Mucosa of rectum (tissue), 2 donors: Measurements from ENCODE around the gene CHCHD1.
"Not testable (repeated sequence)": the region's sequence is repeated elsewhere in the genome, so short reads cannot be mapped to it uniquely, and the experiment has no call there.

Experiments
- H3K27ac ChIP-seq, 2 donors: one replicate each; pipeline ENCODE4 v1.7.0; 2013; ENCODE audit warnings: inconsistent platforms in 2 of 2, low read depth in 2 of 2, low read length in 2 of 2
- H3K27me3 ChIP-seq, 2 donors: one replicate each; pipeline ENCODE4 v1.7.0; 2013; ENCODE audit warnings: low read length in 2 of 2; ENCODE audit not compliant: control insufficient read depth in 2 of 2, insufficient read depth in 2 of 2
- H3K36me3 ChIP-seq, 2 donors: one replicate each; pipeline ENCODE4 v1.7.0; 2013; ENCODE audit warnings: low read length in 2 of 2; ENCODE audit not compliant: control insufficient read depth in 2 of 2, insufficient read depth in 2 of 2
- H3K4me1 ChIP-seq, 2 donors: one replicate each; pipeline ENCODE4 v1.7.0; 2013; ENCODE audit warnings: low read length in 2 of 2, mild to moderate bottlenecking in 1 of 2; ENCODE audit not compliant: control insufficient read depth in 2 of 2, insufficient read depth in 2 of 2
- H3K4me3 ChIP-seq, 2 donors: one replicate each; pipeline ENCODE4 v1.7.0; 2013; ENCODE audit warnings: low read length in 2 of 2
- H3K9ac ChIP-seq, 2 donors: one replicate each; pipeline ENCODE4 v1.7.0; 2013; ENCODE audit warnings: low read length in 2 of 2, low read depth in 1 of 2, mild to moderate bottlenecking in 1 of 2
- H3K9me3 ChIP-seq, 2 donors: one replicate each; pipeline ENCODE4 v1.7.0; 2013; ENCODE audit warnings: low read length in 2 of 2; ENCODE audit not compliant: control insufficient read depth in 2 of 2
- donor health status: healthy.
- donor health status: Normal muscosa, but diverticular disease.

CHCHD1 gene

GRCh38 chr10:73790886-73791625, 9.2 kb downstream of the CHCHD1 start:
- Histone ChIP-seq H3K4me1 (peaks cover 10% of the 10 kb centered on the region in 2 donors), H3K27ac (no peak overlapping the region), H3K36me3 (peaks cover 65 to 67% of the 10 kb centered on the region in 2 donors), H3K4me3 (no peak overlapping the region), H3K27me3 (no peaks in the 10 kb centered on the region), H3K9me3 (no peaks in the 10 kb centered on the region), H3K9ac (no peak overlapping the region)

GRCh38 chr10:73791871-73792400, 10.1 kb downstream of the CHCHD1 start:
- Histone ChIP-seq H3K9ac (no peak overlapping the region), H3K36me3 (peaks cover 72 to 74% of the 10 kb centered on the region in 2 donors)

GRCh38 chr10:73793456-73793855, 11.6 kb downstream of the CHCHD1 start:
- H3K4me3 ChIP-seq = no peak overlapping the region
- no peaks in the 10 kb centered on the region for H3K9me3 ChIP-seq
- H3K4me1 ChIP-seq = no peaks in the 10 kb centered on the region
- no peaks in the 10 kb centered on the region for H3K27me3 ChIP-seq
- peaks cover 84 to 86% of the 10 kb centered on the region in 2 donors for H3K36me3 ChIP-seq
- H3K9ac ChIP-seq = no peak overlapping the region
- H3K27ac ChIP-seq = no peak overlapping the region

More at GRCh38 chr10:73791871-73792400, 10.1 kb downstream of the CHCHD1 start:
- no peak overlapping the region for H3K27ac ChIP-seq
- peaks cover 4 to 5% of the 10 kb centered on the region in 2 donors for H3K4me1 ChIP-seq
- no peaks in the 10 kb centered on the region for H3K9me3 ChIP-seq
- no peaks in the 10 kb centered on the region for H3K27me3 ChIP-seq
- no peak overlapping the region for H3K4me3 ChIP-seq

- H3K27me3 ChIP-seq, H3K9me3 ChIP-seq, H3K4me1 ChIP-seq, H3K27ac ChIP-seq, H3K9ac ChIP-seq, H3K4me3 ChIP-seq: not testable (repeated sequence)
- peaks cover 84 to 85% of the 10 kb centered on the region in 2 donors for H3K36me3 ChIP-seq
Observed at GRCh38 chr10:73795491-73795890, 13.6 kb downstream of the CHCHD1 start.

GRCh38 chr10:73796035-73796434, 14.2 kb downstream of the CHCHD1 start:
- H3K9me3 ChIP-seq, H3K4me1 ChIP-seq, H3K27me3 ChIP-seq, H3K9ac ChIP-seq, H3K27ac ChIP-seq, H3K4me3 ChIP-seq: not testable (repeated sequence)
- peaks cover 84 to 86% of the 10 kb centered on the region in 2 donors for H3K36me3 ChIP-seq

- Histone ChIP-seq H3K36me3 (peaks cover 84 to 86% of the 10 kb centered on the region in 2 donors), H3K4me1 (no peaks in the 10 kb centered on the region), H3K27ac (no peak overlapping the region), H3K4me3 (no peak overlapping the region), H3K9ac (no peak overlapping the region), H3K9me3 (no peaks in the 10 kb centered on the region), H3K27me3 (no peaks in the 10 kb centered on the region)
Observed at GRCh38 chr10:73796766-73797165, 14.9 kb downstream of the CHCHD1 start.

GRCh38 chr10:73797324-73798025, 15.6 kb downstream of the CHCHD1 start:
- H3K27me3 ChIP-seq = no peaks in the 10 kb centered on the region
- no peaks in the 10 kb centered on the region for H3K4me1 ChIP-seq
- no peaks in the 10 kb centered on the region for H3K9me3 ChIP-seq
- no peak overlapping the region for H3K9ac ChIP-seq
- H3K4me3 ChIP-seq = no peak overlapping the region
- peaks cover 85 to 87% of the 10 kb centered on the region in 2 donors for H3K36me3 ChIP-seq
- no peak overlapping the region for H3K27ac ChIP-seq

GRCh38 chr10:73798087-73798486, 16.2 kb downstream of the CHCHD1 start:
- Histone ChIP-seq H3K9me3 (no peaks in the 10 kb centered on the region), H3K9ac (no peak overlapping the region), H3K27ac (no peak overlapping the region), H3K36me3 (peaks cover 85 to 87% of the 10 kb centered on the region in 2 donors), H3K27me3 (no peaks in the 10 kb centered on the region), H3K4me1 (no peaks in the 10 kb centered on the region), H3K4me3 (no peak overlapping the region)

- Histone ChIP-seq H3K36me3 (peaks cover 85 to 87% of the 10 kb centered on the region in 2 donors), H3K27ac (no peak overlapping the region)
Observed at GRCh38 chr10:73798927-73799560, 17.2 kb downstream of the CHCHD1 start.

More at GRCh38 chr10:73798927-73799560, 17.2 kb downstream of the CHCHD1 start:
- Histone ChIP-seq H3K4me1 (no peaks in the 10 kb centered on the region), H3K4me3 (no peak overlapping the region), H3K9me3 (no peaks in the 10 kb centered on the region), H3K27me3 (no peaks in the 10 kb centered on the region), H3K9ac (no peak overlapping the region)
